Hepatocyte (in vitro differentiated cells): ENCODE results near the gene HINFP.

Source experiments
- CTCF ChIP-seq: fragments of 200-600 bp; sonication (generic); IDR thresholded peaks from 2 replicates; pipeline ENCODE4 v1.5.1; 2016; ENCODE audit warnings: antibody characterized with exemption, mild to moderate bottlenecking; ENCODE audit not compliant: poor library complexity
- EZH2 ChIP-seq: fragments of 200-600 bp; sonication (generic); IDR thresholded peaks from 2 replicates; pipeline ENCODE4 v1.6.1; 2016; ENCODE audit warnings: antibody characterized with exemption, mild to moderate bottlenecking, borderline replicate concordance
- EZH2phosphoT487 ChIP-seq: fragments of 200-600 bp; sonication (generic); IDR thresholded peaks from one replicate; pipeline ENCODE4 v1.6.1; 2018; ENCODE audit warnings: antibody characterized with exemption, mild to moderate bottlenecking, low read depth, moderate library complexity; ENCODE audit not compliant: unreplicated experiment, severe bottlenecking

DNA sequence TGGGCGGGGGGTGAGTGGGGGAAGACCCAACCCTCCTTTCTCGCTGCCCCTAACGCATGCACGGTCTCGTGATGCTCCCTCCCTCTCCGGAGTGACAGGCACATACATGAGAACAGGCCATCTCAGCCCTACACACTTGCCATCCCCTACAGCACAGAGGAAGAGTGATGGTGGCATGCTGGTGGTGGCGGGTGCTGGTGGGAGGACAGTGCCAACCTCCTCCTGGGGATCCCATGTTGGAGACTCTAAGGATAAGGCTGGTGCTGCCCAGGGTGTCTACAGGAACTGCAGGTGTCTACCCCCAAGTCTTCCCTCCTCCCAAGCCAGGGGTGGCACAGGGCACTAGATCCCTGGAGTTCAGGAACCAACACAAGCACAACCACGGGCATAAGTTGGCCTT is 40.5 kb downstream of the HINFP start:
- TF ChIP-seq CTCF (no peak), EZH2 (no peak), EZH2phosphoT487 (no peak)
